GM18526 (cell line): ENCODE results near the gene PRRX1.

ENCODE experiments used
- POLR2A ChIP-seq: IDR thresholded peaks from 3 replicates; pipeline ENCODE4 v1.6.1; 2011; ENCODE audit not compliant: insufficient read length; ENCODE audit errors: extremely low read depth

The PRRX1 gene

DNA sequence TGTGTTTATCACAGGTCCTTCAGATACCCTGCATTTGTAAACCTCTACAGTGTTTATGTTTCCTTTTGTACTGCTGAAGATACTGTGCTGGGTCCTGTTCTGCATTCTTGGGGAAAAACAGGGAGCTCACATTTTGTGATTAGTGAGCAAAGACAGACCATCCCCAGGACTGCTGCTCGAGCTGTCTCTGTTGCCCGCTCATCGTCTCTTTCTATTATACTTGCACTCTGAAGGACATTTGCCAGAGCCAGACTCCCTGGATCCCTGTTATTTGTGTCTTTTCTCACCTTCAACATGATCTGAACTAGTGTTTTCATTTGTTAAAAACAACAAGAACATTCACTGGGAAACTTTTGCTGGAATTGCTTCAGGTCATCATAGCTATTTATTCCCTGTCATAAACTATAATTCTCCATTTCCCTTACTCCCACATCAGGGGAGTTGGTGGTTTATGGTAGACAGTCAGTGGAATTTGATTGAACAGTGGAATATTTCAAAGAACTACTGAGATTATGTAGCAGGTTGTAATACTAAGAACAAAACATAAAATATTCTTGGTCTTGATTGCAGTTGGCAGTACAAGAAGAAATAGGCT is 53.0 kb downstream of the PRRX1 start:
- no peak for TF ChIP-seq POLR2A

DNA sequence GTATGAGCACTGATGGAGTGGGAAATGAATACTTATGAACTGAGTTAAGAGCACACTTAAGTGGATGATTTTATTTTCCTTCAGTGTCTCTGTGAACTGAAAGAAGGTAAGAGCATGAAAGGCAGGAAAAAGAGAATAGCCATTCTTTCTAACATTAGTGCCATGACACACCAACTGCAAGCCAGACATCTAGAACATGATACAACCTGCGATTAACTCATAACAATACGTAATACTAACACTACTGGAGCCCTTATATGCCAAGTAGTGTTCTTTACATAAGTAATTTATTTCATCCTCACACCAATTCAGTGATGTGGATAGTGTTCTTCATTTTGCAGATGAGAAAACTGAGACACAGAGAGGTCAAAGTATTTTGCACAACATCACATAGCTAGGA is 56.7 kb downstream of the PRRX1 start:
- TF ChIP-seq POLR2A: no peak

- TF ChIP-seq POLR2A: no peak
These were observed 57.7 kb downstream of the PRRX1 start for GRCh38 chr1:170721621-170722020.

- no peak for TF ChIP-seq POLR2A
These were observed 59.6 kb downstream of the PRRX1 start for GRCh38 chr1:170723518-170723917.

DNA sequence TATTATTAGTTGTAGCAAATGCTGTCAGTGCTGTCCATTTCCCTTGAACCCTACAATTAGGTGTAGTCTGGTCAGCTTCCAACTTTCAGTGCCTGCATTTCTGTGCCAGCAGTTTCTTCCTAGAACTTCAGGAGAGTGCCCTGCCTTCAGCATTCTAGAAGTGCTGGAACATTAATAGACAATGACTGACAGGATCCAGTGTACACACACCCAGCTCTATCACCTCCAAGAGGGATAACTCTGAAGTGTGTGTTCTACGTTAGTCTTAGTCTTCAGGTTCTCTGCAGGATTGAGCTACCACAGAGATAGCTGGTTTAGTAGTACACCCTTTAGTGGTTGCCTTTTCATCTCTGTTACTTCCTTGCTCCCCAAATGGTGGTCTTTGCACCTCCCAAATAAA is 61.4 kb downstream of the PRRX1 start:
- TF ChIP-seq POLR2A: no peak

DNA sequence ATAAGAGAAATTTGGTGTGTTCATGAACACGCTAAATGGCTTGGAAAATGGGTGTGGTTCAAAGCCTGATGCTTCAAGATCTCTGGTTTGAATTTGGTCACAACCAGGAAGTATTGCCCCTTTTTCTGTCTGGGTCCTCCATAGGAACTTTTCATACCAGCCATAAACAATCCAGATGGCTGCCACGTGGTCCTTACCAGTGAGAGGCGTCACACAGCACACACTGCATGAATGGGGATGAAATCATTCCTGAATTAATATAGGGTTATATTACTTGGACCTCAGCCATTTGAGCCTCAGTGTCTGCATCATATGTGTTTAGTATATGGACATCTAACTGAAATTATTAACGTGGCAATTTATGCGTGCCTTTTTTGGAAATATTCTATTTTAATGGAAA is 64.0 kb downstream of the PRRX1 start:
- TF ChIP-seq POLR2A: no peak

GRCh38 chr1:170729225-170730002 is 65.5 kb downstream of the PRRX1 start:
- no peak for TF ChIP-seq POLR2A

GRCh38 chr1:170730014-170730413 is 66.1 kb downstream of the PRRX1 start:
- no peak for TF ChIP-seq POLR2A

DNA sequence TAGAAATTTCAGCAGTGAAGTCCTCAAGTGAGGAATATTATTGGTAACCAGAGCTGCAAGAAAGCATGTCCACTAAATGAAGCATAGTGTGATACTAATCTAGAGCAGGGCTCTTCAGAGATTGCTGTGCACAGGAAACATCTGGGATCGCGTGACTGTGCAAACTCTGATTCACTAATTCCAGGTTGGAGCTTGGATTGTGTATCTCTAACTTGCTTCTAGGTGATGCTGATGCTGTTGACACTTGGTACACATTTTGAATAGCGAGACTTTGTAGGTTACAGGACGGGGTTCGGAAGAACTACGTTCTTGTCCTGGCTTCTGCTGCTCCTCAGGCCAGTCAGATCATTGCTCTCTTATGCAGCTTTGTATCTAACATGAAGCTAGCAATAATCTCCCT is 66.5 kb downstream of the PRRX1 start:
- TF ChIP-seq POLR2A: no peak

GRCh38 chr1:170731566-170732251 is 67.8 kb downstream of the PRRX1 start:
- TF ChIP-seq POLR2A: no peak

DNA sequence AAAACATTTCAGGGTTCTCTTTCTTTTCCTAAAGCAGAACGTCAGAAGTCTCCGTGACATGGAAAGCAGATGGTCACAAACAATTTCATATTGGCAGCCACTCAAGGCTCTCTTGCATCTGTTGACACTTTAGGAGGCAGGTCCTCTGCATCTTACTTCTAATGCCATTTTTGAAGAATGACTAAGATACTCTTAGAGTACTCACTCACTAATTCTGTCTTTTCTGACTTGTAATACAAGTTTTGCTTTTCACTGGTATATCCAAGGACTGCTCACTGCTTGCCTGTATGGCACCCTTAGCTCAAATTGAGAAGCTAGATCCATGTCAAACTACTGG is 68.3 kb downstream of the PRRX1 start:
- no peak for TF ChIP-seq POLR2A

GRCh38 chr1:170734412-170735175 is 70.7 kb downstream of the PRRX1 start:
- TF ChIP-seq POLR2A: no peak

DNA sequence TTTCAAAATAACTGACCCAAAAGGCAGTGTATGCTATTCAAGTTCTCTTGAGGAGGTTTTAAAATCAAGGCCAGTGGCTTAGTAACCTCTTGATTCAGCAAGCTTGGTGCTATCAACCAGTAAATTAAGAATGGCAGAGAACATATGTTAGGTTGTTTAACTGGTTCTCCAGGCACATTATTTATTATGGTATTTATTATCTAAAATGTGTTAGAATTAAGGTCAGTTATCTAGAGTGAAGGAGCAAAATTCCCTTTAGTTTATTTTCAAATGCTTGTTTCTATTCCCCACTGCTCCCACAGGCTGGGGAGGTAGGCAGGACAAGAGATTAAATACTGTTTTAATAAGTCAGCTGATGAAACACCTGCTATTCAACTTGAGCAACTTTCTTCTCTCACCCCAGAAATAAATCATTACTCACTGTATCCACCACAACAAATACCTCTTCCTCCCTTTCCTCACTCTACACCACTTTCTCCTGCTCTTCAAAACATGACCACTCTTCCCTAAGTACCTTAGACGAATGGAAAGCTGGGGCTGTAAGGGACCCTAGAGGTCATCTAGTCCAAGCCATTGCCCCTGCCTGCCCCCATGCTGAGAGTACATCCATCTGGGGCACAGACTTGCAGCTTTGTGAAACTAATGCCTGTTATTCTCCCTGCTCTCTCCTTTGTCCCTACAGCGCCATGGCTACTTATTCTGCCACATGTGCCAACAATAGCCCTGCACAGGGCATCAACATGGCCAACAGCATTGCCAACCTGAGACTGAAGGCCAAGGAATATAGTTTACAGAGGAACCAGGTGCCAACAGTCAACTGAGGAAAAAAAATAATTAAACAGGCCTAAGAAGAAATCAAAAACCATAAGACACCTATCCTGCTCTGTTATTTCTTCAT is 71.7 kb downstream of the PRRX1 start:
- no peak for TF ChIP-seq POLR2A

- no peak for TF ChIP-seq POLR2A
These were observed 75.9 kb downstream of the PRRX1 start for GRCh38 chr1:170739803-170740202.

DNA sequence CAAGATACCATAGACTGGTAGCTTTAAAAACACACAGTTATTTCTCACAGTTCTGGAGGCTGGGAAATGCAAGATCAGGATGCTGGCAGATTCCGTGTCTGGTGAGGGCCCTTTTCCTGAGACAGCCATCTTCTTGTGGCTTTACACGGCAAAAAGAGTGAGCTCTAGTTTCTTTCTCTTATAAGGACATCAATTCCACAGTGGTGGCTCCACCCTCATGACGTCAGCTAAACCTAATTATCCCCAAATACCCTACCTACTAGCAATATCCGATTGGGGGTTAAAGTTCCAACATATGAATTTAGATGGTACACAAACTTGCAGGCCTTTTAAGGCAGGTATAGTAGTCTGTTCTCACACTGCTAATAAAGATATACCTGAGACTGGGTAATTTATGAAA is 77.7 kb downstream of the PRRX1 start:
- no peak for TF ChIP-seq POLR2A
